GM12878 (cell line): ENCODE results near the gene ANKS1A. TPM values are rescaled to one million over a fixed set of nuclear protein-coding genes. Genes with fewer than 3 reads are reported as not detected.

ENCODE experiments used
- ATAC-seq: fragments of 200-7000 bp; cut with Tn5 transposase; 3 replicates; pipeline ENCODE4 v1.9.1; 2020; ENCODE audit warnings: mild to moderate bottlenecking, moderate library complexity
- BruUV-seq: library from RNA; stranded (reverse); fragments of 400-500 nt; replicated peaks from 2 replicates; lab custom pipeline; 2021; lab: Mats Ljungman, UMichigan
- CTCF ChIA-PET: fragments of 300-600 bp; sonication (Branson Sonifier 250); formaldehyde crosslinking; extraction: SDS; loops from one replicate; lab custom pipeline; 2021; ENCODE audit warnings: inconsistent platforms; lab: Yijun Ruan, JAX
- POLR2A ChIA-PET: fragments of 350-600 bp; formaldehyde crosslinking; extraction: SDS; loops from one replicate; lab custom pipeline; 2021; ENCODE audit warnings: inconsistent platforms; lab: Charles Lee
- RAD21 ChIA-PET: fragments of 300-600 bp; sonication (Branson Sonifier 250); formaldehyde crosslinking; loops from one replicate; lab custom pipeline; 2023; ENCODE audit warnings: antibody characterized with exemption; ENCODE audit not compliant: unreplicated experiment; lab: Charles Lee
- SMC1A ChIA-PET: fragments of 300-600 bp; sonication (Branson Sonifier 250); formaldehyde crosslinking; loops from one replicate; lab custom pipeline; 2023; ENCODE audit not compliant: unreplicated experiment, uncharacterized antibody; lab: Charles Lee
- DNase-seq: peaks from one replicate; pipeline ENCODE4 v3.0.0-alpha.2; 2011; ENCODE audit warnings: low read depth, low spot score
- FAIRE-seq: peaks from 3 replicates; lab custom pipeline; 2011; peaks lifted over from hg19 to GRCh38; lab: Jason Lieb, UNC
- H2AFZ ChIP-seq: 2 replicates; pipeline ENCODE4 v1.6.0; 2011; ENCODE audit warnings: low read depth, low read length, control low read depth; ENCODE audit not compliant: control insufficient read depth
- H3K27ac ChIP-seq: 2 replicates; pipeline ENCODE4 v1.5.1; 2011; ENCODE audit warnings: control low read depth; ENCODE audit not compliant: control insufficient read depth, insufficient read depth
- H3K27me3 ChIP-seq, 2 experiments: replicated peaks in 1 of 2; 2 replicates each; pipeline versions ENCODE4 v1.6.0 to v1.6.1; 2011; ENCODE audit warnings: low read length in 1 of 2; ENCODE audit not compliant: control insufficient read depth in 2 of 2, insufficient read depth in 2 of 2
- H3K36me3 ChIP-seq, 2 experiments: 2 replicates each; pipeline ENCODE4 v1.5.1; 2011; ENCODE audit warnings: low read length in 1 of 2; ENCODE audit not compliant: control insufficient read depth in 2 of 2, insufficient read depth in 2 of 2
- H3K4me1 ChIP-seq: 2 replicates; pipeline ENCODE4 v1.6.1; 2011; ENCODE audit warnings: mild to moderate bottlenecking, low read length, moderate library complexity, mixed read lengths; ENCODE audit not compliant: control insufficient read depth, insufficient read depth
- H3K4me2 ChIP-seq: 2 replicates; pipeline ENCODE4 v1.6.0; 2011; ENCODE audit warnings: control low read depth; ENCODE audit not compliant: control insufficient read depth, insufficient read depth
- H3K4me3 ChIP-seq: fragments of 200-600 bp; sonication (generic); 2 replicates; pipeline ENCODE4 v1.5.1; 2016
- H3K79me2 ChIP-seq: 2 replicates; pipeline ENCODE4 v1.6.0; 2011; ENCODE audit warnings: low read length; ENCODE audit not compliant: control insufficient read depth, insufficient read depth
- H3K9ac ChIP-seq: 2 replicates; pipeline ENCODE4 v1.8.0; 2011; ENCODE audit warnings: low read length, control low read depth, mixed read lengths; ENCODE audit not compliant: control insufficient read depth, insufficient read depth
- H3K9me3 ChIP-seq: replicated peaks from 3 replicates; pipeline ENCODE4 v1.5.1; 2011; ENCODE audit warnings: mild to moderate bottlenecking, low read length; ENCODE audit not compliant: control insufficient read depth, insufficient read depth
- H4K20me1 ChIP-seq: 2 replicates; pipeline ENCODE4 v1.6.0; 2011; ENCODE audit not compliant: control insufficient read depth, insufficient read depth
- BCL11A ChIP-seq: IDR thresholded peaks from 2 replicates; pipeline ENCODE4 v1.6.1; 2011; ENCODE audit warnings: low read depth, low read length
- CBFB ChIP-seq: IDR thresholded peaks from 2 replicates; pipeline ENCODE4 v1.6.1; 2016; ENCODE audit warnings: antibody characterized with exemption, low read depth
- CBX3 ChIP-seq: fragments of 200-600 bp; sonication (generic); IDR thresholded peaks from 2 replicates; pipeline ENCODE4 v1.6.1; 2016; ENCODE audit warnings: low read depth, borderline replicate concordance
- CHD1 ChIP-seq: IDR thresholded peaks from 2 replicates; pipeline ENCODE4 v1.6.1; 2012; ENCODE audit warnings: low read depth, low read length, improper control_type of control experiment
- EGR1 ChIP-seq, 2 experiments: IDR thresholded peaks; 1 replicate in 1 of 2; 2 replicates in 1 of 2; pipeline ENCODE4 v1.6.1; 2011 to 2012; ENCODE audit warnings: low read depth in 2 of 2, low read length in 2 of 2, borderline replicate concordance in 1 of 2, mild to moderate bottlenecking in 1 of 2, moderate library complexity in 1 of 2
- PAX8 ChIP-seq: fragments of 450-650 bp; IDR thresholded peaks from 2 replicates; pipeline ENCODE4 v1.6.1; 2017; ENCODE audit warnings: mild to moderate bottlenecking, moderate library complexity
- POLR2AphosphoS2 ChIP-seq: IDR thresholded peaks from 2 replicates; pipeline ENCODE4 v1.6.1; 2011; ENCODE audit warnings: low read depth, mild to moderate bottlenecking, low read length, improper control_type of control experiment, moderate library complexity
- RB1 ChIP-seq: fragments of 450-650 bp; formaldehyde crosslinking; IDR thresholded peaks from 2 replicates; pipeline ENCODE4 v1.6.1; 2017; ENCODE audit warnings: mild to moderate bottlenecking, borderline replicate concordance
- SMAD1 ChIP-seq: fragments of 450-650 bp; IDR thresholded peaks from 2 replicates; pipeline ENCODE4 v1.6.1; 2018; ENCODE audit warnings: mild to moderate bottlenecking, low read depth; ENCODE audit not compliant: partially characterized antibody
- SMC3 ChIP-seq: IDR thresholded peaks from 2 replicates; pipeline ENCODE4 v1.6.1; 2011; ENCODE audit warnings: low read length, improper control_type of control experiment, borderline replicate concordance
- TCF12 ChIP-seq: IDR thresholded peaks from 2 replicates; pipeline ENCODE4 v1.6.1; 2011; ENCODE audit warnings: low read depth, mild to moderate bottlenecking, low read length
- ZNF622 ChIP-seq: fragments of 450-650 bp; IDR thresholded peaks from 2 replicates; pipeline ENCODE4 v1.6.1; 2017; ENCODE audit warnings: mild to moderate bottlenecking, inconsistent platforms
- ZZZ3 ChIP-seq: IDR thresholded peaks from 2 replicates; pipeline ENCODE4 v1.6.1; 2011; ENCODE audit warnings: low read depth; ENCODE audit not compliant: control insufficient read depth, insufficient read length
- WGBS: methylation state at CpG from one replicate; pipeline ENCODE4 v1.1.6; 2016; ENCODE audit warnings: low lambda C conversion rate; ENCODE audit not compliant: insufficient replicate concordance, insufficient coverage; ENCODE audit errors: missing lambda C conversion rate; 5-methylcytosine and 5-hydroxymethylcytosine counted together
- in situ Hi-C: fragments of 300-500 bp; cut with MboI; formaldehyde crosslinking; loops from 9 replicates; pipeline ENCODE4 v1.14.3; 2018; ENCODE audit warnings: mixed read lengths
- intact Hi-C: fragments of 100-400 bp; cut with micrococcal nuclease; formaldehyde crosslinking; loops from one replicate; pipeline ENCODE4 v1.14.2; 2022; ENCODE audit not compliant: unreplicated experiment
- polyA plus RNA-seq, 11 experiments: library from polyadenylated mRNA; depleted of rRNA in 4 of 11; unstranded in 6 of 11; stranded (reverse) in 5 of 11; fragments of >200 nt; fragmentation: Nextera tagmentation in 4 of 11; fragmentation: Illumina TruSeq in 1 of 11; extraction: Ambion mirVana in 4 of 11; extraction: Trizol in 1 of 11; gene quantifications; 1 replicate in 1 of 11; 2 replicates in 10 of 11; pipeline versions ENCODE4 v1.2.1 to v1.2.3, GENCODE V29; 2011 to 2016; ENCODE audit warnings: inconsistent platforms in 2 of 11, missing spikeins in 2 of 11, low read depth in 1 of 11
- total RNA-seq, 4 experiments: library from RNA; depleted of rRNA in 3 of 4; stranded (reverse); fragments of >200 nt in 3 of 4; fragmentation: Illumina TruSeq in 1 of 4; extraction: Trizol in 1 of 4; gene quantifications; 2 replicates each; pipeline versions ENCODE4 v1.2.1 to v1.2.3, GENCODE V29; 2013 to 2021
- TF ChIP-seq, protein P1 (sequence below): IDR thresholded peaks from 2 replicates; pipeline ENCODE4 v1.6.1; 2011; ENCODE audit warnings: borderline replicate concordance, low read depth, mild to moderate bottlenecking, moderate library complexity, low read length; ENCODE audit not compliant: insufficient read depth, poor library complexity, severe bottlenecking

ANKS1A gene
- total and polyA plus RNA-seq, 10 of the 15 experiments (the other 5 are each of a cell fraction or from before 2014, with no cell fraction given), result 0.60 to 7.0 (median 3.0) TPM

GRCh38 chr6:35099116-35099515 lies 210.1 kb downstream of the ANKS1A start:
- H3K27me3 ChIP-seq, result no peaks in the 10 kb centered on the region
- WGBS, result 81% methylated on average over 5 of the region's 5 CpGs
- H4K20me1 ChIP-seq, result no peaks in the 10 kb centered on the region
- H3K4me2 ChIP-seq, result no peak overlapping the region
- no peak overlapping the region for H3K4me3 ChIP-seq
- CTCF ChIA-PET, result interaction anchor here (0.5 to 0.6 kb wide), 3 partner anchors 252 to 1107 kb away, joined by 3 to 4 read pairs (median 4); partner anchors contain the start of gene RPS10
- RAD21 ChIA-PET, result no interaction called here
- TF ChIP-seq CBX3, result no peak
- TF ChIP-seq TCF12, result no peak
- TF ChIP-seq, protein P1, sequence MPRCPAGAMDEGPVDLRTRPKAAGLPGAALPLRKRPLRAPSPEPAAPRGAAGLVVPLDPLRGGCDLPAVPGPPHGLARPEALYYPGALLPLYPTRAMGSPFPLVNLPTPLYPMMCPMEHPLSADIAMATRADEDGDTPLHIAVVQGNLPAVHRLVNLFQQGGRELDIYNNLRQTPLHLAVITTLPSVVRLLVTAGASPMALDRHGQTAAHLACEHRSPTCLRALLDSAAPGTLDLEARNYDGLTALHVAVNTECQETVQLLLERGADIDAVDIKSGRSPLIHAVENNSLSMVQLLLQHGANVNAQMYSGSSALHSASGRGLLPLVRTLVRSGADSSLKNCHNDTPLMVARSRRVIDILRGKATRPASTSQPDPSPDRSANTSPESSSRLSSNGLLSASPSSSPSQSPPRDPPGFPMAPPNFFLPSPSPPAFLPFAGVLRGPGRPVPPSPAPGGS, result no peak
- TF ChIP-seq ZZZ3, result no peak
- no peak for TF ChIP-seq ZNF622
- TF ChIP-seq CBFB, result no peak
- TF ChIP-seq RB1, result no peak
- TF ChIP-seq BCL11A, result no peak
- TF ChIP-seq POLR2AphosphoS2, result no peak
- no peak for TF ChIP-seq PAX8
- no peak for TF ChIP-seq SMC3
- TF ChIP-seq SMAD1, result no peak
- no peak for TF ChIP-seq CHD1
- no peak for TF ChIP-seq EGR1 (IDR thresholded peaks at IDR 0.05; ENCODE audit: borderline replicate concordance in 1 of 2, low read depth in 2 of 2, low read length in 2 of 2)
- no peak for DNase-seq
- no peak overlapping the region for H3K9ac ChIP-seq
- FAIRE-seq, result no peak
- in situ Hi-C loops, result no loop called here
- no peak overlapping the region for H2AFZ ChIP-seq
- POLR2A ChIA-PET, result no interaction called here
- no peak overlapping the region for H3K27ac ChIP-seq
- intact Hi-C loops, result no loop called here
- no TSS peak for BruUV-seq
- no peaks in the 10 kb centered on the region for H3K9me3 ChIP-seq
- no peaks in the 10 kb centered on the region for H3K36me3 ChIP-seq
- H3K79me2 ChIP-seq, result no peaks in the 10 kb centered on the region
- ATAC-seq, result no peak
- H3K4me1 ChIP-seq, result no peaks in the 10 kb centered on the region
- SMC1A ChIA-PET, result interaction anchor here (0.7 to 1.6 kb wide), 4 partner anchors 47 to 352 kb away, joined by 3 to 4 read pairs (median 3); no protein-coding TSS in a partner anchor
